HG03354 (cell line): ENCODE data around the gene LHX3.
"Not testable (repeated sequence)": the region's sequence is repeated elsewhere in the genome, so short reads cannot be mapped to it uniquely, and the experiment has no call there.

Source experiments
- ATAC-seq: cut with Tn5 transposase; IDR thresholded peaks from one replicate; pipeline ENCODE4 v1.9.1; 2021; ENCODE audit warnings: mild to moderate bottlenecking; ENCODE audit not compliant: unreplicated experiment, poor library complexity, severe bottlenecking

Gene LHX3

GRCh38 chr9:136169495-136169894 is 35.4 kb downstream of the LHX3 start:
- ATAC-seq = no peak

DNA sequence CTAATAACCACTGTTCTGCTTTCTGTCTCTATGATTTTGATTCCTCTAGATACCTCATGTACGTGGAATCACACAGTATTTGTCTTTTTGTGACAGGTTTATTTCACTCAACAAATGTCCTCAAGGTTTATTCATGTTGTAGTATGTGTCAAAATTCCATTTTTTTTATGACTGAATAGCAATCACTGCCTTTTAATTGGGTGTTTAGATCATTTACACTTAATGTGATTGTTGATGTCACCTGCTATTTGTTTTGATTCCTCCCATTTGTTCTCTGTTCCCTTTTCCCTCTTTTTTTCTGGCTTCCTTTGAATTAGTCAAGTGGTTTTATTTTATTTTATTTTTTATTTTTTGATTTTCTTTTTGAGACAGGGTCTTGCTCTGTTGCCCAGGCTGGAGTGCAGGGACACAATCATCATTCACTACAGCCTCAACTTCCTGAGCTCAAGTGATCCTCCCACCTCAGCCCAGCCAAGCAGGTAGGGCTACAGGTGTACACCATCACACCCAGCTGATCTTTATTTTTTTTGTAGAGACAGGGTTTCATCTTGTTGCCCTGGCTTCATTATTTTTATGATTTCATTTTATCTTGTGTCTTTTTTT is 41.6 kb downstream of the LHX3 start:
- ATAC-seq = no peak

- ATAC-seq = no peak
Measured at GRCh38 chr9:136160995-136161610, 43.8 kb downstream of the LHX3 start.

GRCh38 chr9:136160381-136160841 is 44.5 kb downstream of the LHX3 start:
- ATAC-seq = no peak

DNA sequence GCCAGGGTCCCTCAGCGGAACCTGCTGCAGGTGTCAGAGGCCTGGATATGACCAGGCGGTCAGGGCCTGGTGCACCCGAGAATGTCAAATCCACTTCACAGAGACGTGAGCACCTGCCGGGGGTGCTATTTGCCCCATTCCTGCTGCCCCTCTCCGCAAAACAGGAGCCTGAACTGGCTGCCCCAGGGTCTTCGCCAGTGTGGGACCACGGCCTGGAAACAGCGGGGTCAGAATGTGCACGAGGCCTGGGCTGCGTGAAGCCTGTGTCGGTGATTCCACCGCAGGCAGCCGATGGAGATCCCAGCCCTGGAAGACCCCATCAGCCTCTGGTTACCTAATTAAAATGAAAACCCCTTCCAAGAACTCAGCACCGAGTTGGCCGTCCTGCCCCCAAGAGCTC is 45.1 kb downstream of the LHX3 start:
- ATAC-seq = no peak

DNA sequence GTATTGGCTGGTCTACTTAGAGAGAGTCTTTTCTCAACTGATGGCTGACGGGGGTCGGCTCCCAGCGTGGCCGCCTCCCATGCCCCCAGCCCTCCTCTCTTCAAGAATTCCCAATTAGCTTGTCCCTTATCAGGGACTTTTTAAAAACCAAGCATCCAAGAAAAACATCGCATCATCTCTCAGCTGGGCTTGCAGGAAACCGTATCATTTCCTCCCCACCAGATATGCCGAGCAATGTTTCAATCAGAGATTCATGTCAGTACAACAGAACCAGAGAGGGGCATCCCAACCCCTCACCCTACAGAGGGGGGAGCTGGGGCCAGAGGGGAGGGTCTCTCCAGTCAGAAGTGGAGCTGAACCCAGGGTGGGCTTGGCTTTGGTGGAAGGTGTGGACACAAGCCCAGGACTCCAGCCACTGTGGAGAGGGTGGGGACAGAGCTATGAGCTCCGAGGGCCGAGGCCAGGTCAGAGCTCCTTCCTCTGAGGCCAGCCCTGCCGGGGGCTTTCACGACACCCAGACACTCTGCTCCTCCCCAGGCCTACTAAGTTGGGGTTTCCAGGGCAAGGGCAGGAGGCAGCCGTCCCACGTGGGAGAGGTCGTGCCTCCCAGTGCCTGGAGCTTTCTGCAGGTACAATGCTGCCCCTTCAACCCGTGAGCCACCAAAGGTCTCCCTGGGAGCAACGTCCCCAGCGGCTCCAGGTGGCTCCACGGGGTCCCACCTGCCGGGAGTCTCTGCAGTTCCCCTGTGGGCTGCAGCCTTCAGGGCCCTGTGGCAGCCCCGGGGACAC is 47.3 kb downstream of the LHX3 start:
- ATAC-seq = no peak

- no peak for ATAC-seq
Measured at GRCh38 chr9:136156209-136157120, 48.5 kb downstream of the LHX3 start.

DNA sequence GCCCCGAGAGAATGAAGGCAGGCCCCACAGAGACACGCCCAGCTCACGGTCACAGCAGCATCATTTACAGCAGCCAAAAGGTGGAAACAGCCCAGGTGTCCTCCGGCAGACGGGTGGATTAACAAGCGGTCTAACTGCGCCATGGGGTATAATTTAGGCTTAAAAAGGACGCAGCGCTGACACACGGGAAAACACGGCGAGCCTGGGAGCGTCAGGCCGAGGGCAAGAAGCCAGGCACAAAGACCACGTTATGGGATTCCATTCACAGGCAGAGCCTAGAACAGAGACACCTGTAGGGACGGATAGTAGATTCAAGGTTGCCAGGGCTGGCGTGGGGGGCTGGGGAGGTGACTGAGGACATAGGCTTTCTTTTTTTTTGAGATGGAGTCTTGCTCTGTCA is 49.4 kb downstream of the LHX3 start:
- no peak for ATAC-seq

DNA sequence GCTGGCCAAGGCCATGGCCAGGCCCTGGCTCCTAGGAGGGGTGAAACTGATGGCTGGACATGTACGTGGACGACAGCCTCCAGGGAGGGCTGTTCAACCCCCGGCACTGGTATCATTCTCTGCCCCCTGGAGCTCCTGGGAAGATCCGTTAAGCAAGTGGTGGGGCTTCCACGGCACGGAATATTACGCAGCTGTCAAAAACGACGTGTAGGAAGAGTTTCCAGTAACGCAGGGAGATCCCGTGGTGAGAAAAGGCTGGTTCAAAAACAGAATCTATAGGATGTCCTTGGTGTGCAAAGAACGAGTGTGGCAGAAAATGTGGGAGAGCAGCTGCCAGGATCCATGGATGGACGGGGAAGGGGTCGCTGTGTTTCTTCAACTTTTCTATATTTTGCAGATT is 50.0 kb downstream of the LHX3 start:
- ATAC-seq = no peak

DNA sequence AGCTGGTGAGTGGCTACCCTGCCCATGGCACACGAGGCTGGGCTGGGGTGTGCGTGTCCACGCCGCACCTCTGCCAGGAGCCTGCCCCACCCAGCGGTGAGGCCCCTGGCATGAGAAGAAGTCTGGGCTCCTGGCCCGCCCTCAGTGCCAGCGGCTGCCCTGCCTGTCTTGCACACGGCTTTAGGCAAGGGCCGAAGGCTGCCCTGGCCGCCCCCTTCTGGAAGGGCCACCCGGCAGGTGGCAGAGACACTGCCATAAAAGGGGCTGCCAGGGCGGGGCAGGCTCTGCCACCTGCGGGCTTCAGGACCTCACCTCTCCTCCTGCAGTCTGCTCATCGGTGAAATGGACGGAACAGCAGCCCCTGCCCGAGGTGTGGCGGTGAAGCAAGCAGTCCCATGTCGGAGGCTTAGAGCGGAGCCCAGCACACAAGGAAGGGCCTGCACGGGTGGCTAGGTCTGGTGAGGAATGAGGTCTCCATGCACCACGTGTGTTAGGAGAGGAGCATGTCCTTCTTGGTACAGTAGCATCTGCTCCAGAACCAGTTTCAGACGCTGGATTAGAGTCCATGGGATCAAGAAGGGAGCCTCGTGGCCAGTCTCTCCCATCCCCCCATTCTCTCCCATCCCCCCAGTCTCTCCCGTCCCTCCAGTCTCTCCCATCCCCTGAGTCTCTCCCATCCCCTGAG is 51.4 kb downstream of the LHX3 start:
- no peak for ATAC-seq

- ATAC-seq = no peak
Measured at GRCh38 chr9:136152931-136153330, 52.0 kb downstream of the LHX3 start.

DNA sequence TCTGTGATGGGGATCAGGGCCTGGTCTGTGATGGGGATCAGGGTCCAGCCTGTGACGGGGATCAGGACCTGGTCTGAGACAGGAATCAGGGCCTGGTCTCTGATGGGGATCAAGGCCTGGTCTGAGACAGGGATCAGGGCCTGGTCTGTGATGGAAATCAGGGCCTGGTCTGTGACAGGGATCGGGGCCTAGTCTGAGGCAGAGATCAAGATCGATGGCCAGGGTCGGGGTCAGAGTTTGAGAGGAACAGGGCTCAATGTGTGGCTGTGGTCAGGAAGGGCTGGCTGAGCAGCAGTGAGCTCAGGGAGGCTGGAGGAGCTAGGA is 52.4 kb downstream of the LHX3 start:
- no peak for ATAC-seq

DNA sequence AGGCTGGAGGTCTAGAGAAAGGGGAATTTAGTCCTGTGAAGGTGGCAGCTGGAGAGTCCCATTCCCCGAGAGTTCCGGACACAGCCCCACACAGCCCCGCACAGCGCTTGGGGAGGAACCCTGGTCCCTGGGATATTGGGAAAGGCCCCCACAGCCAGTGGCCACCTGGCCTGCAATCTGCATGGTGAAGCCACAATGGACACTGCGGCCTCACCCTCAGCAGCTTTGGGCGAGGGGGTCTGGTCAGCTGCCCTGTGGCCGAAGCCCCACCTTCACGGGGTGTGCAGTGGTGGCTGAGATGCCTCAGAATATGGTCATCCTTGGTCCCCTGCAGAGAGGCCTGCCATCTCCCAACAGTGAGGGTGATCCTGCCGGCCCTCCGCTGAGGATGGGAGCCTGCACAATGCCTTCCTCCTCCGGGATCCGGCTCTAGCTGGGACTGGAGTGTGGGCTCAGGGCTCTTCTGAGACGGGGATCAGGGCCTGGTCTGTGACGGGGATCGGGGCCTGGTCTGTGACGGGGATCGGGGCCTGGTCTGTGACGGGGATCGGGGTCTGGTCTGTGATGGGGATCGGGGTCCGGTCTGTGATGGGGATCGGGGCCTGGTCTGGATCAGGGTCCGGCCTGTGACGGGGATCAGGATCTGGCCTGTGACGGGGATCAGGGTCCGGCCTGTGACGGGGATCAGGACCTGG is 52.9 kb downstream of the LHX3 start:
- no peak for ATAC-seq

DNA sequence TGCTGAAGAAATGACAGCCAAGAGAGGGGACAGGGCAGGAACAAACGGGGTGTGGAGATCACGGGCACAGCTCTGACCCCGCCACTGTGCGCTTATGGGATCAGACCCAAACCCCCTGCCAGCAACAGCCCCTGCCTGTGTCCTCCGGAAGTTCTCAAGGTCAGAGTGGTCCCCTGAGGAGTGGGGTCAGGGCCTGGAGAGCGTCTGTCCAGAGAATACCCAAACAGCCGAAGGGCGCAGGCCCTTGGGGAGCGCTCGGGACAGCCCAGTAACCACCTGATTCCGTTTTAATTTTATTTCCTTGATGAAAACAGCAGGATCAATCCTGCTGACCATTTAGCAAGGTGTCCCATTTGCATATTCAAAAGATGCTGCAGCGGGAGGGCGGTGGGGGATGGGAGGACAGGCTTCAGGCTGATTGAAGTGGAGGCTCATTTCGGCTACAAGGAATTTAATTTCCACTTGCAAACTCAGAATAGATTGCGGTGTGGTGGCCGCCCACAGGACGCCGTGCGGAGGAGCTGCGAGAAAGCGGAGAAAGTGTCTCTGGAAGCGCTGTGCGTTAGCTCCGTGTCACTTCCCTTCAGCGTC is 53.6 kb downstream of the LHX3 start:
- ATAC-seq = no peak

DNA sequence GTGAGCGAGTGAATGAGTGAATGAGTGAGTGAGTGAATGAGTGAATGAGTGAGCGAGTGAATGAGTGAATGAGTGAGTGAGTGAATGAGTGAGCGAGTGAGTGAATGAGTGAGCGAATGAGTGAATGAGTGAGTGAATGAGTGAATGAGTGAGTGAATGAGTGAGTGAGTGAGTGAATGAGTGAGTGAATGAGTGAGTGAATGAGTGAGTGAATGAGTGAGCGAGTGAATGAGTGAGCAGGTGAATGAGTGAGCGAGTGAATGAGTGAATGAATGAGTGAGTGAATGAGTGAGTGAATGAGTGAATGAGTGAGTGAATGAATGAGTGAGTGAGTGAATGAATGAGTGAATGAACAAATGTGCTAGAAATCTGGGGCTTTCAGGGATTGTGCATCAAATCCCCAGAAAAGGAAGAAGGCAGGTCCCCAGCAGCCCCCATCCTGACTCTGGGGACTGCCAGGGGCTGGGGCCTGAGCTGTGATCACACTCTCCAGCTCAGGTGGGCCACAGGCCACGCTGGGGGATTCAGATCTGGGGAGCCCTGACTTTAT is 54.2 kb downstream of the LHX3 start:
- not testable (repeated sequence) for ATAC-seq

DNA sequence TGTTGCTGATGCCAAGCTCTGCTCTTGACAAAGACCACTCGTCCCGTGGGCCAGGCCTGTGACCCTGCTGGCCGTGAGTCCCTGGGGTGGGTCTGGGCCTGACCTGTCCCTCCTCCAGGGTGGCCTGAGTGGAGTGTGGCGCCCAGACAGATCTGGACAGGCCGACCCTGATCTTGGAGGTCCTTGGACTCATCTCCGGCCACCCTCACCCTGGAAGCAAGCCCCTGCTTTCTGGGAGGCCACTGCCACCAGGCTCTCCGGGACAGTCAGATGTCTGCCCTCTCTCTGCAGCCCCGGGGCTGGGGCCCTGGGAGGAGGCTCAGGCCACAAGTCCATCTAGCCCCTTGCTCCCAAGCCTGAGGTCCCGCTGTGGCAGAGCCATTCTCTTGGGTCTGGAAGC is 55.1 kb downstream of the LHX3 start:
- ATAC-seq = no peak

- ATAC-seq = no peak
Measured at GRCh38 chr9:136149337-136149736, 55.6 kb downstream of the LHX3 start.

GRCh38 chr9:136148766-136149165 is 56.2 kb downstream of the LHX3 start:
- ATAC-seq = no peak
